Amniotic epithelial cell (primary cell): ENCODE measurements around the gene TESMIN.

ENCODE experiments used
- DNase-seq: peaks from one replicate; pipeline ENCODE4 v3.0.0-alpha.2; 2010; ENCODE audit warnings: low read depth

Gene TESMIN

GRCh38 chr11:68710409-68710808, 40.9 kb downstream of the TESMIN start:
- DNase-seq: no peak

GRCh38 chr11:68709062-68709461, 42.3 kb downstream of the TESMIN start:
- DNase-seq: no peak

- DNase-seq: no peak
Observed at GRCh38 chr11:68707527-68707926, 43.8 kb downstream of the TESMIN start.

GRCh38 chr11:68704887-68705286, 46.4 kb downstream of the TESMIN start:
- no peak for DNase-seq

- no peak for DNase-seq
Observed at GRCh38 chr11:68698993-68699392, 52.3 kb downstream of the TESMIN start.

DNA sequence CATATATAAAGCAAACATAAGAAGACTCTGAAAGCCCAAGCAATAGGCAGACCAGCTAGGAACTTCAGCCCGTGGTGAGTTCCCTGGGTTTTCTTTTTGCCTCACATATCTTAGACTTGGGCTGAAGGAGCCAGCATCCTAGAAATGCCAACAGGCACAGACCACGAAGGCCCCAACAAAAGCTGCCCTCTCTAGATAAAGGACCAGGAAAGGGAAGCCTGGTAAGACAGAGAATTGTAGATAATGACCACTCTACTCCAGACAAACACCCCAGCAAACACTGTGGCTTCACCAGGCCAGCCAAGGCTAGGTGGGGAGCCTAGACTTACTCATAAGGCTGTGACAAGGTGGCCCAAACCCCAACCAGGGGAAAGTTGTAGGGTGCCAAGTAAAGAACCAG, 55.8 kb downstream of the TESMIN start:
- no peak for DNase-seq

DNA sequence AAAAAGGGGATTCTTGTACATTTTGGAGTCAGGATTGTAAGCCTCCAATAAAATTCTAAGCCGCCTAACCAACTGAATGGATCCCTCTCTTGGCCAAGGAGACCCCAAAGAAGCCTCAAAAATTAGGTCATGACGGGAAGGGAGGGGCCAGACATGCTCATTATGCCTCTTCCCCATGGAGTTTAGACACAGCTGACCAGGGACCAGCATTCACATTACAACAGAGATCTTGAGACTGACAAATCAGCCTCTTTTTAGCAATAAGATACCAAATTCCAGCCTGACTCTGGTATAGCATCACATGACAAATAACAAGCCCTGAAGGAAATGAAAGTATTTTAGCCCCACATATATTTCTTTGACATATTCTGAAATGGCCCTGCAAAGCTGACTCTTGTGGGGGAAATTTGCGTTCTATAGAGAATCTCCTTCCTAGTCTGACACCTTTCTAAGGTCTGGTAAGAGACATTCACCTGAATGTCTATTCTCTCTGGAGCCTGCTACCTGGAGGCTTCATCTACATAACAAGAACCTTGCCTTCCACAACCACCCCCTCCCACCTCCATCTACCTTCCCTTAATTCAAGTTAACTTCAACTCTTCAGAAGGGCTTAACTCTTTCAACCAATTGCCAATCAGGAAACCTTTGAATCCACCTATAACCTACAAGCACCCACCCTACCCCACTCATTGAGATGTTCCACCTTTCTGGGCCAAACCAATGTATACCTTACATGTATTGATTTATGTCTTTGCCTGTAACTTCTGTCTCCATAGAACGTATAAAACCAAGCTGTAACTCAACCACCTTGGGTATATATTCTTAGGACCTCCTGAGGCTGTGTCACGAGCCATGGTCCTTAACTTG, 56.7 kb downstream of the TESMIN start:
- no peak for DNase-seq

DNA sequence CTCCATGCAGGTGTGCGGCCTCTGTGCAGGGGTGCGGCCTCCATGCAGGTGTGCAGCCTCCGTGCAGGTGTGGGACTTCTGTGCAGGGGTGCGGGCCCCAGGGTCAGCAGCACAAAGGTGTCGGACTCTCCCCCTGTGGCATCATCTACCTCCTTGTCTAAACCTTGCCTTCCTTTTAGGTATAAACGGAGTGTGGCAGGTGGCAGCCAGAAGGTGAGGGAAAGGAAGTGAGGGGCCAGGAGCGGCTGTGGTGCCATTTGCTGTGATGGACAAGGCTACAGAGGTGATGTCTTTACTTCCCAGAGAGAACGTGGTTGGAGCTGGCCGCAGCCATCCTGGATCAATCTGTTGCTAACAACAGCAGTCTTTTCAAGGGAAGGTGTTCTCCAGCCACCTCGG, 57.8 kb downstream of the TESMIN start:
- DNase-seq: no peak

- DNase-seq: no peak
Observed at GRCh38 chr11:68692871-68693483, 58.3 kb downstream of the TESMIN start.

- DNase-seq: no peak
Observed at GRCh38 chr11:68692115-68692514, 59.2 kb downstream of the TESMIN start.

DNA sequence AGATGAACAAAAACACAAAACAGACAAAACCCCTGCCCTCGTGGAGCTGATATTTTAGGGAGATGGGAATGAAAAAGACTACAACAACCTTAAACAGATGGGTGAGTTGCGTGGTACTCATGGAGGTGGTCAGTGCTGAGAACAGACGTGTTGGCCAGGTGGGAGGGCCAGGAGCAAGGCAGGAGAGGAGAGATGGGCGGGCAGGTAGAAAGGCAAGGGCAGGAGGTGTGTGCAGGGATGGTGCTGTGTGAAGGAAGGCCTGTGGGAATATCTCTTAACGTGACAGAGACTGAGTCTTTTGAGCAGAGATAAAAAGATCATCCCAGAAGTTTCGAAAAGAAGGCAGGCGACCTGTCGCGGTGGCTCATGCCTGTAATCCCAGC, 59.9 kb downstream of the TESMIN start:
- DNase-seq: no peak

DNA sequence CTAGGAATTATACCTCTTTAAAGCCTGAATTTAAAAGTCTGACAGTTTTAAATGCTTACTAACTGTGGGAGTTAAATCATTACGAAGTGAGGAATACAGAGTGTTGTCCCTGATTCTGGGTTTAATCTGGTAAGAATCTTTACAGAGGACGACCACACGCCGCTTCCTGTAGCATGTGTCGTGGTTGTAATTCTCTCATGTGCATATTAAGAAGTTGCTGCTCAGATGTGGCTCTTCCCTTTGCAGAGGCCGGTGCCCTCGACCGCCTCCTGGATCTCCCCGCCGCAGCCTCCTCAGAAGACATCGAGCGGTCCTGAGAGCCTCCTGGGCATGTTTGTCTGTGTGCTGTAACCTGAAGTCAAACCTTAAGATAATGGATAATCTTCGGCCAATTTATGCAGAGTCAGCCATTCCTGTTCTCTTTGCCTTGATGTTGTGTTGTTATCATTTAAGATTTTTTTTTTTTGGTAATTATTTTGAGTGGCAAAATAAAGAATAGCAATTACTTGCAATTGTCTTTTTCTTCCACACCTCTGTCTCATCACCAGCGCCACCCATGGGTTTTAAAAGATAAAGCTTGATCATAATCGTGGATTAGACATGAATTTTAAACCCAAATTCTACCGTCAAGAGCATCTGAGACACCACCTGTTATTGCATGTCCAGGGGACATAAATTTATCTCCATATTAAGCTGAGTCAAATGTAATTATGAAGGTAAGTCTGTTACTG, 60.5 kb downstream of the TESMIN start:
- DNase-seq: no peak

DNA sequence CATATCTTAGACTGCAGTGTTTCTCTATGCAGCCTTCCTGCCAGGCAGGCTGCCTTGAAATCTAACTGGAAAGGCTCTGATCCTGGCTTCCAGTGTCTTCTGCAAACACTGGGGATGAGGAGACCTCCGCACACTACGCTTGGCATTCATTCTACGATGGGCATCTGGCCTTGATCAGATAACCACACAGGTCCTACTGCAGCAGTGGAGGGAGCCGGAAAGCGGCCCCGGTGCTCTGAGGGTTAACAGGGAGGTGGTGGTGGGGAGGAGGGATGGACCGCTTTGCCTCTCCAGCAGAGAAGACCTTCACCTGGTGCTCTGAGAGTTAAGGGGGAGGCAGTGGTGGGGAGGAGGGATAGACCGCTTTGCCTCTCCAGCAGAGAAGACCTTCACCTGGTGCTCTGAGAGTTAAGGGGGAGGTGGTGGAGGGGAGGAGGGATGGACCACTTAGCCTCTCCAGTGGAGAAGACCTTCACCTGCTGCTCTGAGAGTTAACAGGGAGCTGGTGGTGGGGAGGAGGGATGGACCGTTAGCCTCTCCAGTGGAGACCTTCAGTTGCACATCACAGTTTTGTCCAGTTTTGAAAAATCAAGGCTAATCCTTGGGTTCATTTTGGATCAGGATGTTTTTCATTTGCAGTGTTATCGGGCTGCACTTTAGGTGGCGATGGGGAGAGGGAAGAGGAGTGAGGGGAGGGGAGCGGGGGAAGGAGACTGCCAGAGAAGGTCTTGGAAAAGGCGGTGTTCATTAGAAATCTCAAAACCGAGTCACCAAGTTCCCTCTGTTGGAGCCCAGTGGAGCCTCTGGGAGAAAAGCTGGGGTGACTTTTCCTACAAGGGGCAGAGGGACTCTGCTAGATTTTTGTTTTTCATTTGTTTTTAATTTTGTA, 61.3 kb downstream of the TESMIN start:
- DNase-seq: no peak

- DNase-seq: no peak
Observed at GRCh38 chr11:68688881-68689280, 62.4 kb downstream of the TESMIN start.

DNA sequence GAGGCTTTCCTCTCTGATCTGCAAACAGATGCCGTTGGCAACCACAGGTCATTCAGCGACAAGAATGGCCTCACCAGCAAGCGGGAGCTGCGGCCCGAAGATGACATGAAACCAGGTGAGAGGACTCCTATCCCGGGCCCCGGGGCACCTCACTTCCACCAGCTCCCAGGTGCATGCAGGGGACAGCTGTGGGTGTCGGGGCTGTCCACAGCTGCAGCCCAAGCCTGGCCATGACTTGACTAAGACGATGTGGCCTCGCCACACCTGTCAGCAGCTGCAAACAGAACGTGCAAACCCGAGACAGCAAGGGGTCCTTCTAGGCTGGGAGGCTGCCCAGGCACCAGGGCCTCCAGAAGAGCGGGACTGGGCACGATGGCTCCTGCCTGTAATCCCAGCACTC, 63.3 kb downstream of the TESMIN start:
- no peak for DNase-seq

- no peak for DNase-seq
Observed at GRCh38 chr11:68687311-68687710, 64.0 kb downstream of the TESMIN start.

- no peak for DNase-seq
Observed at GRCh38 chr11:68686486-68686885, 64.8 kb downstream of the TESMIN start.

- no peak for DNase-seq
Observed at GRCh38 chr11:68685656-68686380, 65.5 kb downstream of the TESMIN start.

GRCh38 chr11:68684385-68685356, 66.6 kb downstream of the TESMIN start, which contains the start of gene GAL:
GAL (plus strand) TSS chr11:68684544; CDS start chr11:68684924, 380 bp downstream.
- no peak for DNase-seq
